Activated T-cell treated with anti-CD3 and anti-CD28 coated beads, Interleukin-2, amount 50 U/mL, for 72 hours (primary cell): ENCODE measurements around the gene TOR2A. TPM values are rescaled to one million over a fixed set of nuclear protein-coding genes. Genes with fewer than 3 reads are reported as not detected.

Source experiments
- ATAC-seq, 2 donors: fragments of 150-1000 bp; cut with Tn5 transposase; replicated peaks in 1 of 2; 2 replicates each; pipeline ENCODE4 v1.10.0; 2021; ENCODE audit warnings: moderate library complexity in 2 of 2, mild to moderate bottlenecking in 1 of 2
- DNase-seq, 2 donors: peaks; one replicate each; pipeline ENCODE4 v3.0.0; 2021 to 2022; ENCODE audit warnings: mixed read lengths in 1 of 2
- H3K27ac Mint-ChIP-seq: one replicate; pipeline ENCODE4 v1.8.0; 2022; ENCODE audit warnings: mild to moderate bottlenecking, moderate library complexity, mixed read lengths
- H3K27me3 Mint-ChIP-seq: one replicate; pipeline ENCODE4 v1.8.0; 2022; ENCODE audit warnings: low read depth, mixed read lengths
- H3K36me3 Mint-ChIP-seq, 2 donors: one replicate each; pipeline ENCODE4 v1.8.0; 2022; ENCODE audit warnings: mixed read lengths in 2 of 2, mild to moderate bottlenecking in 1 of 2; ENCODE audit not compliant: insufficient read depth in 2 of 2
- H3K4me1 Mint-ChIP-seq: one replicate; pipeline ENCODE4 v1.8.0; 2022; ENCODE audit warnings: low read depth, mixed read lengths
- H3K4me3 Mint-ChIP-seq, 2 donors: one replicate each; pipeline ENCODE4 v1.8.0; 2022; ENCODE audit warnings: mild to moderate bottlenecking in 2 of 2, mixed read lengths in 2 of 2, moderate library complexity in 2 of 2
- H3K9me3 Mint-ChIP-seq, 2 donors: one replicate each; pipeline ENCODE4 v1.8.0; 2022; ENCODE audit warnings: mixed read lengths in 2 of 2
- total RNA-seq, 2 donors: library from RNA; stranded (reverse); gene quantifications; one replicate each; pipeline ENCODE4 v1.2.3, GENCODE V29; 2022

TOR2A gene
- total RNA-seq, 2 donors from 2014 or later: 12.5 to 16.4 TPM

DNA sequence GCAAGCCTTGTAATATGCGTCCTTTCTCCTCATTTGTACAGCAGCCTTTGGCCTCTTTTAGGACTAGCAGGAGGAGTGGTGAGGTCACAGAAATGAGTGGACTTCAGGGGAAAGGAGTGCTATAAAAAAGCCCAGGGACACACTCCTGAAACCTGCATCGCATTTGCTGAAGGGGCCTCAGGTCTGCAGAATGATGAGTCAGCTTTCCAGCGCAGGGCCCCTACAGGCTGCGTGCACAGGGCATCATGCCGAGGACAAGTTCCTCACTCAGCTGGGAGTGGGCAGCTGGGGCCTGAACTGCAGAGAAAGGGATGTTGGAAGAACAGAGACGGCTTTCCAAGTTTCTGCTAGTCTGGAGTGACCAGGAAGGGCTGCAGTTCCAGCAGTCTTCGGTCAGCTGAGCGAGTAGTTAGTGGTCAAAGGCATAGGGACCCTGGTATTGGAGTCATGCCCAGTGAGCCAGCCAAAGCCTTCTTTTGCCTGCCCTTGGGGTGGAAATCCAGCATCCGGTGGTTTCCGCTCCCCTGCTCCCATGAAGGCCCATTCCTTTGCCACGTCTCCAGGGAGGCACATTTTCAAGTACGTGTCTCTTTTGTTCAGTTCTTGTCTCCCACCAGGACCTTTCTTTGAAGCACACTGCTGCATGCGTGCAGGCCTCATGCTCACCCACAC, 45.6 kb downstream of the TOR2A start:
- no peak overlapping the region for H3K27ac Mint-ChIP-seq
- no peaks in the 10 kb centered on the region for H3K9me3 Mint-ChIP-seq
- no peaks in the 10 kb centered on the region for H3K36me3 Mint-ChIP-seq
- H3K4me3 Mint-ChIP-seq: no peak overlapping the region
- H3K4me1 Mint-ChIP-seq: no peaks in the 10 kb centered on the region
- no peak for DNase-seq
- no peaks in the 10 kb centered on the region for H3K27me3 Mint-ChIP-seq
- ATAC-seq: no peak

DNA sequence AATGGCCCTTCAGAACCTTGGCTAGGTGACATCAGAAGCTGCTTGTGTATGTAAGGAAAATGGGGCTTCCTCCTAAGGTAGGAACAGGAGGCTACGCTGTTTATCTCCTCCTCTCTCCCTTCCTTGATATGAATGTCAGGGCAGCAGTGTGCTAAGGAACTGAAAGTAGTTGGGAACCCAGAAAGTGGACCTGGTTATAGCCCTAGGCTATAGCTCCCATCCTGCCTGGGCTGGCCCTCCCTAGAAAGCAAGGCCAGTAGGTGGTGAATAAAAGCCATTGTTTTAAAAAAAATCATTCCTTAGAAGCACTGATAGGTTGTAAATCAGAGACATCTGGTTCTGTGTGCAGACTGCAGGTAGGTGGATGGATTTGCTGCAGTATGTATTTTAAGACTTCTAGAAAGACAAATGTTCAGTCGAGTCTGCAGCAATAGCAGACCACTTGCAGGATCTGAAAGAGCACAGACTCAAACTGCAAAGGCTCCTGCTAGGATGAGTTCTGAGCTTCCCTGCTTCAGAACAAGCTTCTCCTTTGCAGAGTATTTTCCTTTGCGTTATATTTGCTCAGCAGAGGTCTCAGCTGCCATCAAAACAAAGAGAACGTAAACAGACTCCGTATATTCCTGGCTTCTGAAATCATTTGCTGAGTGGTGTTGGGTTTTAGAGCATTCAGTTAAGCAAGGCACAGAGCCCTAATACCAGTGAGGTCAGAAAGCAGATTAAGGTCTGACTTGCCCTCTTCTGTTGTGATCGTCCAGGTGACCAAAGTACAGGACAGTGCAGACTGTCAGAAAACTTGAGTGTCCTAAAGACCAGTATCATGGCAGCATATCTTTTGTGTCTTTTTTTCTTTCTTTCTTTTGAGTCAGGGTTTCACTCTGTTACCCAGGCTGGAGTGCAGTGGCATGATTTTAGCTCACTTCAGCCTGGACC, 48.4 kb downstream of the TOR2A start:
- H3K27me3 Mint-ChIP-seq: no peaks in the 10 kb centered on the region
- ATAC-seq: no peak
- H3K27ac Mint-ChIP-seq: no peak overlapping the region
- H3K9me3 Mint-ChIP-seq: no peaks in the 10 kb centered on the region
- DNase-seq: no peak
- H3K36me3 Mint-ChIP-seq: no peaks in the 10 kb centered on the region
- no peak overlapping the region for H3K4me3 Mint-ChIP-seq
- no peaks in the 10 kb centered on the region for H3K4me1 Mint-ChIP-seq

GRCh38 chr9:127684576-127684975, 50.5 kb downstream of the TOR2A start:
- Mint-ChIP-seq H3K4me1 (no peaks in the 10 kb centered on the region), H3K9me3 (no peaks in the 10 kb centered on the region), H3K4me3 (no peak overlapping the region), H3K27ac (no peak overlapping the region), H3K36me3 (peaks cover 0 to 1% of the 10 kb centered on the region in 2 donors), H3K27me3 (no peaks in the 10 kb centered on the region)
- DNase-seq (no peak), ATAC-seq (no peak)

DNA sequence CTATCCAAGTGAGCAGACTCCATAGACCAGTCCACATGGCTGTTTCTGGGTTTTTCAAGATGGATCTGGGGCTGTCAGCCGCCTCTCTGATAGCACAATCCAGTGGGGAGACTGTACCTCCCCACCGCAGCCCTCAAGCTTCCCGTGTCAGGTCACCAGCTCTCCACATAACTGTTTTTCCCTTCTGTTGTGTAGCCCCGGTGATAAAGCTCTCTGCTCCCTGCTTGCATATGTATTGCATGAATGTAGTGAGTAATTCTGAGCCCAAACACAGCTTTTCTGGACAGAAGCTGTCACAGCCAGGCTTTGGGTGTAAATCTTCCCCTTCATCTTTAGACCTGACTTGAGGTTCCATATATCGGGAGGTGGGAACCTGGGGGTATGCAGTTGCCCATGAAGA, 51.4 kb downstream of the TOR2A start:
- no peaks in the 10 kb centered on the region for H3K4me1 Mint-ChIP-seq
- H3K27me3 Mint-ChIP-seq: no peaks in the 10 kb centered on the region
- H3K9me3 Mint-ChIP-seq: no peaks in the 10 kb centered on the region
- H3K4me3 Mint-ChIP-seq: no peak overlapping the region
- DNase-seq: no peak
- H3K27ac Mint-ChIP-seq: no peak overlapping the region
- ATAC-seq: no peak
- peaks cover 0 to 1% of the 10 kb centered on the region in 2 donors for H3K36me3 Mint-ChIP-seq

DNA sequence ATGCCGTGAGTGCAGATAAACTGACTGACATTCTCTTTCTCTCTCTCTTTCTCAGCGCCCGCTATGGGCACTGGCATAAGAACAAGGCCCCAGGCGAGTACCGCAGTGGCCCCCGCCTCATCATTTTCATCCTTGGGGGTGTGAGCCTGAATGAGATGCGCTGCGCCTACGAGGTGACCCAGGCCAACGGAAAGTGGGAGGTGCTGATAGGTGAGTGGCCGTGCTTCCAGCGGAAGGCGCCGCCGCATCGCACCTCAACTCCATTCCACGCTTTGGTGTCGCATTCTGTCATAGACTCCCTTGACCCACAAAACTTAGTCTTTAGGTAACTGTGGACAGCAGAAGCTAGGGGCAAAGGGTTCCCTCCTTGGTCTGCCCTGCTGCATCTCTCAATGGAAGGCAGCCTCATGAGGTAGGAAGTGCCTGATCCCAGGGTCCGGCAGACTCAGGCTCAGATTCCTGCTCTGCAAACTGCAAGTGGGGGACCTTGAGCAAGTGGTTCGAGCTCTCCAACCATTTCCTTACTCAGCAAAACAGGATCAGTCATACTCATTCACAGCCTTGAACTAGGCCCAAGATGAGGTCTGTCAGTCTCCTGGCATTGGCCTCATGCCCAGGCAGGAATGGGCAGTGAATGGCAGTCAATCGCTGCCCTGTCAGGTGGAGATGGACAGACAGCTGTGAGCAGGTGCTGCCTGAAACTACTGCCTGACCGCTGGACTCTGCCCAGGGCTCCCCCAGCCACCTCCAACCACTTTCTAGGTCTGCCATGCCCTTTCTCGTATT, 52.5 kb downstream of the TOR2A start:
- Mint-ChIP-seq H3K27me3 (no peaks in the 10 kb centered on the region), H3K36me3 (peaks cover 0 to 1% of the 10 kb centered on the region in 2 donors), H3K27ac (no peak overlapping the region), H3K9me3 (no peaks in the 10 kb centered on the region), H3K4me1 (no peaks in the 10 kb centered on the region), H3K4me3 (no peak overlapping the region)
- DNase-seq (no peak), ATAC-seq (no peak)

Other genes starting within 250 kb of the TOR2A start
- gene STXBP1, start 123.0 kb downstream of the TOR2A start, total RNA-seq: 10 to 100 TPM; 14.5 to 26.6 TPM
- gene CFAP157, start 28.3 kb downstream of the TOR2A start, total RNA-seq: not detected
- gene PTRH1, start 19.6 kb downstream of the TOR2A start, total RNA-seq: 1 to 10 TPM; 8.0 to 9.2 TPM
- 1 to 10 TPM in 1 of 2 donors, under 1 TPM in 1; 0.55 to 5.3 TPM for gene TTC16, start 19.2 kb downstream of the TOR2A start, total RNA-seq
- 10 to 100 TPM; 59.5 to 65.8 TPM for gene SH2D3C, start 43.4 kb upstream of the TOR2A start, total RNA-seq
- 100 to 1,000 TPM in 1 of 2 donors, 10 to 100 TPM in 1; 99.4 to 105 TPM for gene CDK9, start 50.7 kb upstream of the TOR2A start, total RNA-seq
- 10 to 100 TPM; 53.4 to 57.6 TPM for gene FPGS, start 67.6 kb upstream of the TOR2A start, total RNA-seq
- 10 to 100 TPM; 11.1 to 14.4 TPM for gene ENG, start 119.4 kb upstream of the TOR2A start, total RNA-seq
- gene AK1, start 142.4 kb upstream of the TOR2A start, total RNA-seq: 10 to 100 TPM; 37.7 to 41.9 TPM
- 10 to 100 TPM; 74.4 to 75.6 TPM for gene ST6GALNAC6, start 164.3 kb upstream of the TOR2A start, total RNA-seq
- 10 to 100 TPM; 28.1 to 30.5 TPM for gene ST6GALNAC4, start 181.7 kb upstream of the TOR2A start, total RNA-seq
- 1 to 10 TPM; 4.4 to 6.4 TPM for gene PIP5KL1, start 195.5 kb upstream of the TOR2A start, total RNA-seq
- 10 to 100 TPM; 44.2 to 51.1 TPM for gene DPM2, start 202.6 kb upstream of the TOR2A start, total RNA-seq
- 10 to 100 TPM; 59.2 to 75.1 TPM for gene EEIG1, start 245.7 kb upstream of the TOR2A start, total RNA-seq